ENCODE measurements around the gene PHTF2.
"Not testable (repeated sequence)": the region's sequence is repeated elsewhere in the genome, so short reads cannot be mapped to it uniquely, and the experiment has no call there.

The PHTF2 gene

GRCh38 chr7:77831953-77832352 is 33.4 kb downstream of the PHTF2 start:
- no peak for DNase-seq

DNA sequence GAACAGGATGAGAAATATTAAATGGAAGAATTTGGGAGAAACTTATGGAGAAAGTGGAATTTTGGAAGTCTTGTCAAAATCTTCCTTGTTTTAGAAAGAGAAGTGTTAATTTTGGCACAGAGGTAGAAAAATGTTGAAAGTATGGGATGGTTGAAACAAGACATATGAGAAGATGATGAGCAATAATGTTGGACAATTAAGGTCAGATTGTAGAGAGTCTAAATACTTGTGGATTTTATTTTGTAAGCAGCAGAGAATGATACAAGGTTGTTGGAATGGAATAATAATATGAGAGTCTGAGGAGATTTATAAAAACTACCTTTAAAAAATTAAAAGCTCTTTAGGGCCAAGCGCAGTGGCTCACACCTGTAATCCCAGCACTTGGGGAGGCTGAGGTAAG is 34.6 kb downstream of the PHTF2 start:
- no peak for DNase-seq

- DNase-seq: not testable (repeated sequence)
These were observed 37.9 kb downstream of the PHTF2 start for GRCh38 chr7:77836425-77836824.

- no peak for DNase-seq
These were observed 38.7 kb downstream of the PHTF2 start for GRCh38 chr7:77837275-77837674.

- no peak for DNase-seq
These were observed 39.4 kb downstream of the PHTF2 start for GRCh38 chr7:77837966-77838365.

DNA sequence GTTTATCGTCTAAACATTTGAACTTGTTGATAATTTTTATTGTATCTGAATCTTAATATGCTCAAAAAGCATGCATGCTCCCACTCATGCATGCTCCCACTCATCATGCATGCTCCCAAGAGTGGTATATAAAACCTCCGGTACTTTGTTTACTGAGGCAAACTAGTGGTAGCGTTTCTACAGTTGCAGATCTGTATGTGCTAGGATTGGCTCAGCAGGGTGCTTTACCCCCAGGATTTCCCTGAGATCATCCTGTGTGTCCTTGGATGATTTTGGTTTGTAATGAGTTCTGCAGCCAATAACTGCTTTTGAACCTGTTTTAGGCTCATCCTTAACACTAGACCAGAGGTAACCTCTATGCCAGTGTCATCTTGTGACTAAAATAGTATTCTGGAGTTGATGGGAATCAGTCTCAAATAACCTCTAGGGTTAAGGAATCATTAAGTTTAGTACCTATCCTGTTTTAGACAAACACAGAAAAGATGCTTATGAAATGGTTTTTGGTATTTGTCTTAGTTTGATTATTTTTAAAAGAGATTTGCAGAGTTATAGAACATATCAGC is 40.4 kb downstream of the PHTF2 start:
- no peak for DNase-seq

DNA sequence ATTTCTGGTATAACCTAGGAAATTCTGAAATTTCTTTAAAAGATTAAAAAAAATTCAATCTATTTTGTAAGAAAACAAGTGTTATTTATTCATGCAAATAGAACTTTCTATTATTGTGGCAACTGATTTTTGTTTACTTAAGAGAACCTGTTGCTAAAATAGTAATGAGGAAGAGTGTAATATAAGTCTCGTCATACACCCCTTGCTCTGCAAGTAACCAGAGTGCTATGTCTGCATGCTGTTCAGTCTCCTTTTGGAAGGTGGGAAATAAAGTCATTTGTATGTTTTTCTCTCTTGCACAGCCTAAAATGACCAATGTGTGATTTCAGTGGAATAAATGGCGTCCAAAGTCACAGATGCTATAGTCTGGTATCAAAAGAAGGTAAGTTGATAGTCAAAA is 41.3 kb downstream of the PHTF2 start:
- no peak for DNase-seq

- no peak for DNase-seq
These were observed 44.6 kb downstream of the PHTF2 start for GRCh38 chr7:77843194-77843593.

GRCh38 chr7:77846317-77847092 is 47.9 kb downstream of the PHTF2 start:
- no peak for DNase-seq

DNA sequence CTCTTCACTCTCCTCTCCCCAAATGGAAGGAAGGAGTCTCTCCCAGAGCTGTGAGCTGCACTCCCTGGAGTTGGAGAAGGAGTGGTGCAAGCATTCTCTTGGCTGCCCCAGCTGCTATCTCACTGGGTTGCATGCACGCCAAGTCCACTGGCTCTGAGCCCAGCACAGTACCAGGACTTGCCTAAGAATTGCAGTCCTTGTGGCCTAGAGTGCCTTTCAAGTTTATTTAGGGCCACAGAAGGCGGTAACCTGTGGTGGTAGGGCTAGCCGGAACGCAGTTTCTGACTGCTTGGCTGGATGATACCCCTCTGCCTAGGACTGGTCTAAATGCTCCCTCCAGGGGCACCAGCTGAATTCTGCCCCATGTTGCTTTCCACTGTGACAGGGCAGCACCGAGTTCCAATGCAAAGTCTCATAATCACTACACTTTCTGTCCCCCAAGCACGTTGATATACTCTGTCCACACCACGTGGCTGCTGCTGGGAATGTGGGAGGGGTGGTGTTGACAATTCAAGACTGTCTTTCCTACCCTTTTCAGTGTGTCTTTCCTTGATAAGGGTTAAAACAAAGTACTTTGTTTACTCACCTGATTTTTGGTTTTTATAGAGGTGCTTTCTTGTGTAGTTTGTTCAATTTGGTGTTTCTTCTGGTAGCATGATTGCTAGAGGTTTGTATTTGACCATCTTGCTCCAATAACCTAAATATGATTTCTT is 57.0 kb downstream of the PHTF2 start:
- DNase-seq: no peak

- no peak for DNase-seq
These were observed 59.7 kb downstream of the PHTF2 start for GRCh38 chr7:77858278-77858677.

GRCh38 chr7:77859343-77859742 is 60.8 kb downstream of the PHTF2 start:
- DNase-seq: no peak

- DNase-seq: no peak
These were observed 64.1 kb downstream of the PHTF2 start for GRCh38 chr7:77862691-77863090.

- DNase-seq: no peak
These were observed 65.3 kb downstream of the PHTF2 start for GRCh38 chr7:77863860-77864259.

DNA sequence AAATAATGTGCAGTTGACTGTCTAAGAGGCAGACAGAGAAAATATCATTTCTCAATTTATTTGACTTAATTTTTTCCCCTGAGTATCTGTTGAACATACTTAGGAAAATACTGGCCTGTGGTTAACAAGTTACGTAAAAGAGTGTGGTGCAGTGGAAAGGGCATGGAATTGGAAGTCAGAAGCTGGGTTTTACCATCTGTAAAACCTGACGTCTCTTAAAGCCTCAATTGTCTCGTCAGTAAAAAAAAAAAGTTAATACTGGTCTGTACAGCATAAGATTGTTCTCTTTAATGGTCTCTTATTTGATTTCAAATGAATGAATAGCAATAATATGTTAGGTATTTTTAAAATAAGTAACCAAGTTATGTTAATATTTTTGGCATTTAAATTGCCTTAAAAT is 67.8 kb downstream of the PHTF2 start:
- no peak for DNase-seq

DNA sequence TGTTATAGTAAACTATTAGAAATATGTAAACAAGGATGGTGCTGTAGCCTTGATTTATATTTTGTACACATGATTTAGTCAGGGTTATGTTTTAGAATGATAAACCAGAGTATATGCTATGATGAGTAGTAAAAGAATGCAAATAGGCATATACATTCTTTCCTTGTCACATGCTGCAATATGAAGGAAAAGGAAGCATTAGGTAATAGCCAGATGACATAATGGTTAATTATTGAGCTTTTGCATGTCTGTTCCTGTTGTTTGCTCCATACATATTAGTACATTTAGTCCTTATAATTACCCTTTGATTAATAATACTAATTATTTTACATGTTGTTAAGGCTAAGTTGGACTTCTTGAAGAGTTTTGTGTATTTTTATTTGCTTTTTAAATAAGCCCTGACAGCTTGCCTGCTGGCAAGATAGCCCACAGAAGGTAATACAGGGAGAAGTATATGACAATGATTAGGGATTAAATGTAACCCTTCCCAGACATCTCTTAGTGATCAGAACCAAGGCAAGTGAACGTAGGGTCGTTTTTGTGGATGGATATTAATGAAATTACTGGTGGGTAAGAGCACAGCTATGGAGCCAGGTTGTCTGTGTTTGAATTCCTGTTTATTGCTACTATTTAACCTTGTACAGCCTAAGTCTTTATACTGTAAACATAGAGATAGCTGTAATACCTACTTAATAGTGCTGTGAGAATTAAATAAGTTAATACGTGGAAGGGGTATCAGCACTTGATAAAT is 68.4 kb downstream of the PHTF2 start:
- DNase-seq: no peak

- DNase-seq: no peak
These were observed 68.9 kb downstream of the PHTF2 start for GRCh38 chr7:77867537-77867865.

DNA sequence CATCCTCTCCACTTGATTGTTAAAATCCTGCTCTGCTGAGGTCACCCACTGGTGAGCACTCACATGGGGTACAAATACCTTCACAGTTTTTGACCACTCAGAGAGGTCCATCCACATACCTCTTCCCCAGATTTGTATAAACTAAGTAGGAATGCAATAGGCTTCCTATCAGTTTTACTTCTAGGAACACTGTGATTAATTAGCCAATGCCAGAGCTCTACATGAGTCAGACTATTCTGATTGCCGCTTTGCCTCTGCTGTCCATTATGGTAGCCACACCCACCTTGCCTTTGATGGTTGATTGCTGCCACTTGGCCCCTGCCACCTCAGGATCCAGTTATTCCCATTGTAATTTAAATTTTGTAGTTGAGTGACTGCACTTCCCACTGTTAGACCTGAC is 73.7 kb downstream of the PHTF2 start:
- DNase-seq: not testable (repeated sequence)

- not testable (repeated sequence) for DNase-seq
These were observed 75.1 kb downstream of the PHTF2 start for GRCh38 chr7:77873416-77874327.

DNA sequence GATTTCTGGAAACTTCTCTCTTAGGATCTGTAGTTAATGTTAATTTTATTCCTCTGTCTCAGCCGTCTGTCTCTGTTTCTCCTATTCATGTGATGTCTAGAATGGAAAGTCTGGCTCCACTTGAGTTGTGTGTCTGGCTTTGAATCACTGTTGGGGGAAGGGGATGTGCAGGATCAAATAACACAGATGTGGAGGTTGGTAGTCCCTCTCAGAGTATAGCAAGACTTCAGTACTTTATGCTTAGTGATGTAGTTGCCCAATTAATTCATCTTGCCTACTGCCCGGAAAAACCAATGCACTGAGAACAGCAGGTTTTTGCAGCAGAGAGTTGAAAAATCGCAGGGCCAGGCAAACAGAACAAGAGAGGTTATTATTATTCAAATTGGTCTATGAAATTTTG is 79.2 kb downstream of the PHTF2 start:
- DNase-seq: no peak

GRCh38 chr7:77878500-77878899 is 79.9 kb downstream of the PHTF2 start:
- no peak for DNase-seq

DNA sequence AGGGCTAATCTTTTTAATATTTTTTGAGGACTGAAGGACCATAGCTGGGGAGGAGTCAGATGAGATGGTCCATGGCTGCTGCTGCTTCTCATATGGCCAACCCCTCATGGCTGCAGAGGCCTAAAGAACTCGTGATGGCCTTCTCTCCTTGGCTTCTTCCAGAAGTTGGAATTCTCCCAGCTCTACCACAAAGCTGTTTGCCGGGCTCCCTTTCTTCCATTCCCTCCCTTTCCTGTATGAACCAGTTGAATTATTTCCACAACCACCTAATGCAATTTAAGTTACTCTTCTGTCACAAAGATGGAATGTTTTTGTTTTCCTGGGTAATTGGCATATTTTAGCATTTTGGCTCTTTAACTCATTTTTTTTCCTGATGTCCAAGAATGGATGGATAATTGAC is 80.7 kb downstream of the PHTF2 start:
- no peak for DNase-seq

- no peak for DNase-seq
These were observed 83.3 kb downstream of the PHTF2 start for GRCh38 chr7:77881871-77882270.
